ENCODE data around the gene PPFIA3.
"Not testable (repeated sequence)": the region's sequence is repeated elsewhere in the genome, so short reads cannot be mapped to it uniquely, and the experiment has no call there.

Gene PPFIA3

DNA sequence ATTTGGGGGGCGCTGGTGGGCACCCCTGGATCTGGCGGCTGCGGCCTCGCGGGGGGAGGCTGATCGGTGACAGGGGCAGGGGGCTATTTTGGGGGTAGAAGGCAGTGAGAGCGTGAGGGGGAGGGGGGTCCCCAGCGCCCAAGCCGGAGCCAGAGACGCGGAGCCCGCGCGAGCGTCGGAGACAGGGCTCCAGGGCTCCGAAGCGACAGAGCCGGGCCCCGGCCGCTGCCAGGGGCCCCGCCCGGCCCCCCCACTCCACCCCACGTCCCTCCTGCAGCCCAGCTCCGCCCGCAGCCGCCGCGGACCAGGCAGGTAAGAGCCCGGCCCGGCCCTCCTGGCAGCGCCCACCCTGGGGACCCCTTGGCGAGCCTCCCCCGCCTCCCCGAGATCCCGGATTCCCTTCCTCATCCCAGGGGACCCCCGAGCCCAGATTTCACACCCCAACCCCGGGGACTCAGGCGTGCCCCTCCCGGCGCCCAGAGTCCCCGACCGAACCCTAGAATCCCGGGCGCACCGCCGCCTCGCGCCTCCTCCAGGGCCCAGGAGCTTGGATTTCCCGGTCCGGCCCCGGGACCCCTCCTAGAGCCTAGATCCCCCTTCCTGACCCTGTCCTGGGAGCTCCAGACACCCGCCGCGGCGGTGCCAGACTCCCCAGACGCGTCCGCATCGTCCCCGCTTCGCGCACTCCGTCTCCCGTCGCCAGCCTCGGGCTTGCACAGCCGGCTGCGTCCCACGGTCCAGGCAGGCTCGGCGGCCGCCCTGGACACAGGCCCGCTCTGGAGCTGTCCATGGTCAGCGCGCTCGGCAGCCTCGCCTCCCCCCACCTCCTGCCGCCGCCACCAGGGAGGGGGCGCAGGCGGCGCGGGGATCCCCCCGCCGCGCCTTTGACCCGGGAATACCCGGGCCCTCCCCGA lies at the start of gene PPFIA3:
Gene PPFIA3, plus strand, starts transcription at position 134 of the 914 bp plus-strand sequence. CDS start 8,330 bp downstream, outside the sequence.
- in situ Hi-C loops (cut with MboI; ENCODE audit: low sequenced_read_pairs) = no loop called here

DNA sequence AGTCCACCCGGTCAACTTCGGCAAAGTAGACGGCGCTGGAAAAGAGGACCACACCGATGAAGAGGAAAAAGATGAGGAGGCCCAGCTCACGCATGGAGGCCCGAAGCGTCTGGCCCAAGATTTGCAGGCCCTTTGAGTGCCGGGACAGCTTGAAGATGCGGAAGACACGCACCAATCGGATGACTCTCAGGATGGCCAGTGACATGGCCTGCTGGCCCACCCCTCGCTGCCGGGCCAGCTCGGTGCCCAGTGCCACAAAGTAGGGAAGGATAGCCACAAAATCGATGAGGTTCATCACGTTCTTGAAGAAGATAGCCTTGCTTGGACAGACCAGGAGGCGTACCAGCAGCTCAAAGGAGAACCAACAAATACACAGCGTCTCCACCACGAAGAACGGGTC lies 48.9 kb upstream of the PPFIA3 start:
- in situ Hi-C loops (cut with MboI; ENCODE audit: low sequenced_read_pairs) = no loop called here

DNA sequence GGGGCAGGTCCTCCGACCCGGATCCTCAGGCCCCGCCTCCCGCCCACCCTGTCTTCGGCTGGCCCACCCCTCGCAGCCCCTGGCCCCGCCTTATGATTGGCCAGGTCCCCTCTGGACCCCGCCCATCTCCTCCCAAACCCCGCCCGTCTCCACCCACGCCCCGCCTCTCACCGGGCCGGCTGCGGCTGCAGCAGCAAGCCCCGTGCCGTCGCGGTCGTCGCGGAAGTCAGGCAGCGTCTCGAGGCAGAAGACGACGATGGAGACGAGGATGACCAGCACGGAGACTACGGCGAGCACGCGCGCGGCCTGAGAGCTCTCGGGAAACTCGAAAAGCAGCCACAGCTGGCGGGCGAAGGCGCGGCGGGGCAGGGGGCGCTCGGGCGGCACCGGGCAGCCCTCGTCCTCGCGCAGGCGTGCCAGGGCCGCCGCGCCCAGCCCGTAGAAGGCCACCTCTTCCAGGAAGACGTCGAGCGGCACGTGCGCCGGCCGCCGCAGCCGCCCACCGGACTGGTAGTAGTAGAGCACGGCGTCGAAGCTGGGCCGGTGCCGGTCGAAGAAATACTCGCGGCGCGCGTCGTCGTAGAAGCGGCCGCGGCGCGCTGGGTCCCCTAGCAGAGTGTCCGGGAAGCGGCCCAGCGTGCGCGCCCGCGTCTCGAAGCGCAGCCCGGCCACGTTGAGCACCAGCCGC lies 47.3 kb upstream of the PPFIA3 start:
- in situ Hi-C loops (cut with MboI; ENCODE audit: low sequenced_read_pairs) = no loop called here

DNA sequence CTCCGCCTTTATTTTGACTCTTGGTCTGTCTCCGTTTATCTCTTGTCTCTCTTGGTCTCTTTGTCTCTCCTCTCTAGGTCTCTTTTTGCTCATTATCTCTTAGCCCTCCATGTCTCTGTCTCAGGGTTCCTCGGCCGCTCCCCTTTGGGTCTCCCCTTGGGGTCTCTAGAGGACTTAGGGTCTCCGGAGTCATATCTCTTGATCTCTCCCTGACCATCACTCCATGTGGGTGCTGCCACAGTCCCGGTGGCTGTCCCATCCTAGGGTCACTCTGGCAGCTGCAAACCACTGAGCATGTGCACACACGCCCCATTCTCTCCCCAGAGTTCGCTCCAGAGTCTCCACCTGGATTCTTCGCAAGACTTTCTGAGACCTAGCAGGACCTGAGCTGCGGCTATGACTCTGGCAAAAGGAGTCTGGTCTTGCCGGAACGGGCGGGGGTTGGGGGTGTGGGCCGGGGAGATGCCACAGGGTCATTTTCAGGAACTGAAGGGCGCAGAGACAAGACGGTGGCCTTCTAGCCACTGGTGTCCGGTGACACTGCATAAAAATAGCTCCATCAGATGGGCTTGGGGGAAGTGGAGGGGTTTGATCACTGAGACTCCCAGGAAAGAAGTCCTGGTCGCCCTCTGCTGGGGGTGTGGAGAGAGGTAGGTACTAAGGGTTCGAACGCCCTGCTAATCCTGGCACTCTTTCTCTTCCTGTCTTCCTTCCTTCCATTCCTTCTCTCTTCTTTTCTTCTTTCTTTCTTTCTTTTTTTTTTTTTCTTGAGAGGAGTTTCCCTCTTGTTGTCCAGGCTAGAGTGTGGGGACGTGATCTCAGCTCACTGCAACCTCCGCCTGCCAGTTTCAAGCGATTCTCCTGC lies 45.6 kb upstream of the PPFIA3 start:
- in situ Hi-C loops (cut with MboI; ENCODE audit: low sequenced_read_pairs) = no loop called here

DNA sequence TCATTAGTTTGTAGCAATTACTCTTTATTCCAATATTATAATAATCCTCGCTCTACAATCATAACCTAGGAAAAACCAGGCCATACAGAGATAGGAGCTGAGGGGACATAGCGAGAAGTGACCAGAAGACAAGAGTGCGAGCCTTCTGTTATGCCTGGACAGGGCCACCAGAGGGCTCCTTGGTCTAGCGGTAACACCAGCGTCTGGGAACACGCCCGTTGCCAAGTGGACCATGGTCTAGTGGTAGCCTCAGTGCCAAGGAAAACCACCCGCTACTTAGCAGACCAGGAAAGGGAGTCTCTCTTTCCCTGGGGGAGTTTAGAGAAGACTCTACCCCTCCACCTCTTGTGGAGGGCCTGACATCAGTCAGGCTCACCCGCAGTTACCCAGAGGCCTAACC lies 44.5 kb upstream of the PPFIA3 start:
- in situ Hi-C loops (cut with MboI; ENCODE audit: low sequenced_read_pairs) = not testable (repeated sequence)

DNA sequence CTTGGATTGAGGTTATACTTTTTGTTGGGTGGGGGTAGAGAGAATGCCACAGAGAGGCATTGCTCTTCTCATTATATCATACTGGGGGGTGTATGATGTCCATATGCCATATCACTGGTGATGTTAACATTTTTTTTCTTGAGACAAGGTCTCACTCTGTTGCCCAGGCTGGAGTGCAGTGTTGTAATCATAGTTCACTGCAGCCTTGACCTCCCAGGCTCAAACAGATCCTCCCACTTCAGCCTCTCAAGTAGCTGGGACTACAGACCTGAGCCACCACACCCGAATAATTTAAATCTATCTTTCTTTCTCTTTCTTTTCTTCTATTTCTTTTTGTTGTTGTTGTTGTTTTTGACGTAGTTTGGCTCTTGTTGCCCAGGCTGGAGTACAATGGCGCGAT lies 39.0 kb upstream of the PPFIA3 start:
- in situ Hi-C loops (cut with MboI; ENCODE audit: low sequenced_read_pairs) = no loop called here

DNA sequence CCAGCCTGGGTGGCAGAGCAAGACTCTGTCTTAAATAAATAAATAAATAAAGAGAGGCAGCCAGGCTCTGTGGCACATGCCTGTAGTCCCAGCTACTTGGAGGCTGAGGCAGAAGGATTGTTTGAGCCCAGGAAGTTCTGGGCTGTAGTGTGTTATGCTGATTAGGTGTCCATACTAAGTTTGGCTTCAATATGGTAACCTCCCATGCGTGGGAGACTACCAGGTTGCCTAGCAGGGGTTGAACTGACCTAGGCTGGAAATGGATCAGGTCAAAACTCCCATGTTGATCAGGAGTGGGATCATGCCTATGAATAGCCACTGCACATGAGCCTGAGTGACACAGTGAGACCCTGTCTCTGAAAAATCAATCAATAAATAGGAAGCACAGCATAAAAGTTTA lies 38.1 kb upstream of the PPFIA3 start:
- in situ Hi-C loops (cut with MboI; ENCODE audit: low sequenced_read_pairs) = no loop called here

DNA sequence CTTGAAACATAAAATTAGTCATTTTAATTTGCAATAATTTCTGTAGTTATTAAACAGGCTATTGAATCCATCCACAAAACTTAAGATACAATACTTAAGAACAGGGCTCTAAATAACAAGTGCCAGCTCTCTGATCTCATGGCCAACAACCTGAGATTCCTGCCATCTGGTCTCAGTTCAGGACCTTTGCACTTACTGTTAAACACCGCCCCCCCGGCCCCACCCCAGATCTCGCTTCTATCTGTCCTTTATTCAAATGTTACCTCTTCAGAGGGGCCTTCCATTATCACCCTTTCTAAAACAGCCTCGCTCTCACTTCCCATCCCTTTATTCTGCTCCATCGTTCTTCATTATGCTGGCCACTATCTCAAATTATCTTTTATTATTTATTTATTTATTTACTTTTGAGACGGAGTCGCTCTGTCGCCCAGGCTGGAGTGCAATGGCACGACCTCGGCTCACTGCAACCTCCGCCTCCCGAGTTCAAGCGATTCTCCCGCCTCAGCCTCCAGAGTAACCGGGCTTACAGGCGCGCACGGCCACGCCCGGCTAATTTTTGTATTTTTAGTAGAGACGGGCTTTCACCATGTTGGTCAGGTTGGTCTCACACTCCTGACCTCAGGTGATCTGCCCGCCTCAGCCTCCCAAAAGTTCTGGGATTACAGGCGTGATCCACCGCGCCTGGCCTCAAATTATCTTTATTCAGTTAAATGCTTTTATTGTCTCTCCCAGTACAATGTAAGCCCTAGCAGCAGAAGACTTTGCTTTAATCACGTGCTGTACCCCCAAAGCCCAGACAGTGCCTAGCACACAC lies 34.9 kb upstream of the PPFIA3 start:
- in situ Hi-C loops (cut with MboI; ENCODE audit: low sequenced_read_pairs) = no loop called here

DNA sequence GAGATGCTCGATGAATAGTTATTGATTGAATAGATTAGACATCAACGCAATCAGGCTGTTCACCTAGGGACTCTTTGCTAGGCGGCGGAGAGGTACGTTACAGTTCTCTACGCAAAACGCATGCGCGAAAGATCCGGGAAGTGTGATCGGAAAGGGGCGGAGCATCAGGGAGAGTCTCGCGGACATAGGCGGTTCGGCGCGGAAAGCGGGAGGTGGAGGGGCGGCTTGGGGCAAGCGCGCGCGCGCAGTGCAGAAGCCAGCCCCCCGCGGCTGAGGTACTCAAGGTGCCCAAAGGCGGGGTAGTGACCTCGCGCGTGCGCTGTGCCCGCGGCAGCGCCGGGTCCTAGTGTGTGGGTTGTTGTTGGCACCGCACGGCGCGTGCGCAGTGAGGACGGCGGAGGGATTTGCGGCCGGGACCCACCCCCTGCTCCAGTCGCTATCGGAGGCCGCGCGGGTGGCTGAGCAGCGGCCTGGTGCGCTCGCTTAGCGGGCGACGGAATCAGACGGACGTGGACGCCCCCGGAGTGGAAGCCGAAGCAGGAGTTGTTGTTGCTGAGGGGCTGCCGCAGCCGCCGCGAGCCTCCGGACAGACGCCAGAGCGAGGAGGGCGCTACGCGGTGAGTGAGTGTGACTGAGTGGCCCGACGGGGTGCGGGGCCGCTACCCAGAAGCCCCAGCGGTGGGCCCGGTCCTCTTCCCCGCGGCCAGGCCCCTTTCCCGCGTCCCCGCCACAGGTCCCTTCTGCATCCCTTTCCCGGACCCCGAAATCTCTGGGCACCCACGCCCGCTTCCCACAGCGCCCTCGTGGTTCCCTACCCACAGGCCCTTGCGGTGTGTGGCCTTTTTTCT lies 34.1 kb upstream of the PPFIA3 start, which contains the start of gene SNRNP70:
Gene SNRNP70, plus strand, starts transcription at position 432 of the 848 bp plus-strand sequence. CDS start 964 bp downstream, outside the sequence.
- in situ Hi-C loops (cut with MboI; ENCODE audit: low sequenced_read_pairs) = no loop called here

DNA sequence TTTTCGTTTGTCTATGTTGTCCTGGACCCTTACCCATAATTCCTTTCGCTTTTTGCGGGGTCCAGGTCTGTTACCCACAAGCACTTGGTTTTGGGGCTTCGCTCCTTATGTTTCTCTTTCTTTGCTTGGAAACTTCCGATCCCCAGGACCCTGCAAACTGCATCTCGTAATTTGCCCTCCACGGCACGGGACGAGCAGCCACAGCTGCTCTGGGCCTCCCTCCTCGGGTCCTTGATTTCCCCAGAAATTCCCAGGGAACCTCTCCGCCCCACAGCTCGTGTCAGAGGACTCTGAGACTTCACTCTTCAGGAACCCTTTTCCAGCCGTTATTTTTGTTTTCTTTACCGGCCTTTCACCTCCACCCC lies 33.5 kb upstream of the PPFIA3 start:
- in situ Hi-C loops (cut with MboI; ENCODE audit: low sequenced_read_pairs) = no loop called here

DNA sequence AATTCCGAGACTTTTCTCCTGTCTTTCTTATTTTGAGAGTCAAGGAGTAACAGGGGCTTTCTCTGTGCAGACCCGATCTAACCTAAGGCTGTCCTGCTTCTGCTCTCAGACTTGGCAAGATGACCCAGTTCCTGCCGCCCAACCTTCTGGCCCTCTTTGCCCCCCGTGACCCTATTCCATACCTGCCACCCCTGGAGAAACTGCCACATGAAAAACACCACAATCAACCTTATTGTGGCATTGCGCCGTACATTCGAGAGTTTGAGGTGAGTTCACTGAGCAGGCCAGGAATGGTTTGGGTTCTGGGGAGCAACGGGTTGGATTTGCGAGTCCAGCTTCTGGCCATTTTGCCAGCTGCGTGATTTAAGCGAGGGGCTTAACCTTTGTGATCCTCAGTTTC lies 33.0 kb upstream of the PPFIA3 start:
- in situ Hi-C loops (cut with MboI; ENCODE audit: low sequenced_read_pairs) = no loop called here

DNA sequence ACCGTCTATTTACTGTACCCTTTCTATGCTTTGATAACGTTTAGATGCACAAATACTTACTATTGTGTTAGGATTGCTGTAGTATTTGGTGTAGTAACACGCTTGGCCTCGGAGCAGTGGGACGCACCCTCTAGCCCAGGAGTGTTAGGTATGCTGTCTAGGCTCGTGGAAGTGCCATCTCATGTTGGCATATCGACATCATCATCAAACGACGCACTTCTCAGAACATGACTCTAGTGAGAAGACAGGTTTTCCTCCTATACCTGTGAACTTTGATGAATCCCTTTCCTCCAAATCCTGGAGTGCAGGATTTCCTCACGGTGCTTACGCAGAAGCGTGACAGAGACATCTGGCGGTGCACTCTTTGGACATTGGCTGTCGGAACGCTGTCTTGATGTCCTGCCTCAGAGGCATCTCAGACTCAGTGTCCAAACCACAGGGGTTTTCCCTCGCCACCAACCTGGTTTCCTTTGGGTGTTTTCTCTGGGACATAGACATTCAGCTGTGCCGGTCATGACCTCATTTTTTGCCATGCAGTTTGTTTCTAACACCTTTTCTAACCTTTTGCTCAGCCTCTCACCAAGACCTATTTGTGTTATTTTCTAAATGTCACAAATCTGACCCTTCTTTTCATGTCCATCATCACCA lies 27.8 kb upstream of the PPFIA3 start:
- in situ Hi-C loops (cut with MboI; ENCODE audit: low sequenced_read_pairs) = no loop called here

DNA sequence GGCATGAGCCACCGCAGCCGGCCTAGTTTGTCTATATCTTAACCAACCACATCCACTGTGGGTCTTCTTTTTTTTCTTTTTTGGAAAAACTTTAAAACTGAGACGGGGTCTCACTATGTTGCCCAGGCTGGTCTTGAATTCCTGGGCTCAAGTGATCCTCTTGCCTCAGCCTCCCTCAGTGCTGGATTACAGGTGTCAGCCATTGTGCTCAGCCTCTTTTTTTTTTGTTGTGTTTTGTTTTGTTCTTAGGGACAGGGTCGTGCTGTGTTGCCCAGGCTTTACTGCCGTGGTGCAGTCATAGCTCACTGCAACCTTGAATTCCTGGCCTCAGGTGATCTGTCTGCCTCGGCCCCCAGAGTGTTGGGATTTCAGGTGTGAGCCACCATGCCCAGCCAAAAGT lies 26.7 kb upstream of the PPFIA3 start:
- in situ Hi-C loops (cut with MboI; ENCODE audit: low sequenced_read_pairs) = no loop called here

DNA sequence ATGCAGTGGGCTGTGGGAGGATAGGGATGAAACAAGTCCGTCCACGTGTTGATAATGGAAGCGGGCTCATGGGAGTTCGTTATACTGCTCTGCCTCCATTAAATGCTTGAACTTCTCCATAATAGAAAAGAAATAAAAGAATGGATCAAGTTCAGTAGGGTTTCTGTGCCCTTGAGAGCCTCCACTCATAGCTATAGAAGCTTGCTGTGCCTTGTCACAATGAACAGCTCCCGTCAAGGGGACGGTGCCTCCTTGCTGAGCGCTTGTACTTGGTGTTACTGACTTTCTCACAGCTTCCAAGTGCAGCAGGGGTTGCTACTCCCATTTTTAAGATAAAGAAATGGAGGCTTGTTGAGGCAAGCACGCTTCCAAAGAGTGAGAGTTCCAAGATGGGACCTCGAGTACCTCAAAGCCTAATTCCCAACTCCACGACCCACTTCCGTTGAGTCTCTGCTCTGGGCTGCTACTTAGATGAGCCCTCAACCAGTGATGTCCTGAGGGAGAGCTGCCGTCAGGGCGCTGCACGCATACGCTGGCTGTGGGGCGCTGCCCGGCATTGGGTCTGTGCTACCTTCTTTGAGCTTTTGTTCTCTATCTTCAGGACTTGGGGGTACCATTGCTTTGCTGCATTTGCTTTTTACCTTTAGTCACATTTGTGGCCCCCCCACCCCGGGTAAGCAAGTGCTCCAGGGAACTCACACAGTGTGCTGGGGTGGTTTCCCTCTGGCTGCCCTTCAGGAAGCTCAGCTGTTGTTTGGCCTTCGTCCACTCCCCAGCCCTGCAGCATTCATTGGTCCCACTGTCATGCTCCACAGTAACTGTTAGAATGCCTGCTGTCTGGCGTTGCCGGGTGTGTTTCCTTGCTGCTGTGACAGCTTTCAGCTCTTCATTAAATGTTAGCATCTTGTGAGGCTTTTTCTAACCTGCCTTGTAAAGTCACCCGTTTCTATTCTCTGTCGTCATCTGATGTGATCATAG lies 24.6 kb upstream of the PPFIA3 start:
- in situ Hi-C loops (cut with MboI; ENCODE audit: low sequenced_read_pairs) = no loop called here

DNA sequence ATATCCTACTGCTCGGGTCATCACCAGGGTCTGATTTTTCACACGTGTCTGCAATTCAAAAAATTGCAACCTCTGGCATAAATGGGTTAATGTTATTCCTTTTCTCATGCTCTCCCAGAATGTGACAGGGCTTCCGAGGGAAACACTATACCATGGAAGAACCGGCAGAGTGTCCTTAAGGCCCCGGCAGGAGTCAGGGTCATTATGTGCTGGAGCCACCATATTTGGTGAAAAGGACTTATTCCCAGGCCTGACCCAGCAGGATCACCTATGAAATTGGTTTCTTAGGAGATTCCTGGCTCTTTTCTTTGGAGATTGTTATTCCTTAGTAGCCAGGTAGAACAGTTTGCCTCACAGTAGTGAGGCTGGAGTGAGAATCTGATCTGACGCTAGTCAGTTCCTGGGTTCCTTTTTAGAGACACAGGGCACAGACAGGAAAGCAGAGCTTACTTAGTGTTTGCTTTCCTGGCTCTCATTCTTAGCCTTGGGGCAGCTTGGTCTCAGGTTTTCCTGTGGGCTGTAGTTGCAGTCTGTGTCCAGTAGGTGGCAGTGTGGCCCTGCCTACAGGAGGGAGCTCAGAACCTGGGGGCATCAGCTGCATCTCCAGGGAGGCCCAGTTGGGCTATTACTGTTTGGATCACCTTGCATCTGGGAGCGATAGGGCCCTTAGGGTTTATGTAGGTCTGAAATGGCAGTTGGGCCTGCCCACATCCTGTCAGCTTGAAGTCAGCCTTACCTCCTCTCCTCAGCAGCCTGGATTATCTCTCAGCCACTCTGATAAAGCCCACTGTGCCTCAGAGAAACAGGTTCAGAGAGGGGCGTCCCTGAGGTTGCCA lies 21.7 kb upstream of the PPFIA3 start:
- in situ Hi-C loops (cut with MboI; ENCODE audit: low sequenced_read_pairs) = no loop called here

DNA sequence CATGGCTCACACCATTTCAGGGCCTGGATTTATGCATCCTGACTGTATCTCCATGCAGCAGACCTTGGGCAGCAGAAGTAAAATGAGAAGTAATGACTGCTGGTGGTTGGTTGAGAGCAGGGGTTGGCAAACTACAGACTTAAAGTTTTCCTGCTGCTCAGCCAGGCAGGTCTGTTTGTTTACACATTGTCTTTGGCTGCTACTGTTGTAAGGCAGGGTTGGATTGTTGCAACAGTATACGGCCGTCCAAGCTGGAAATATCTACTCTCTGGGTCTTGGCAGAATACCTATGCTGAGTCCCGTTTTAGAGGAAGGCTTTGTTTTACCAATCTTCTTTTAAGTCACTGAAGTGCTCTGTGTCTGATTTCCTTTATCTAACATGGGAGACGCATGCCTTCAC lies 20.5 kb upstream of the PPFIA3 start:
- in situ Hi-C loops (cut with MboI; ENCODE audit: low sequenced_read_pairs) = no loop called here

DNA sequence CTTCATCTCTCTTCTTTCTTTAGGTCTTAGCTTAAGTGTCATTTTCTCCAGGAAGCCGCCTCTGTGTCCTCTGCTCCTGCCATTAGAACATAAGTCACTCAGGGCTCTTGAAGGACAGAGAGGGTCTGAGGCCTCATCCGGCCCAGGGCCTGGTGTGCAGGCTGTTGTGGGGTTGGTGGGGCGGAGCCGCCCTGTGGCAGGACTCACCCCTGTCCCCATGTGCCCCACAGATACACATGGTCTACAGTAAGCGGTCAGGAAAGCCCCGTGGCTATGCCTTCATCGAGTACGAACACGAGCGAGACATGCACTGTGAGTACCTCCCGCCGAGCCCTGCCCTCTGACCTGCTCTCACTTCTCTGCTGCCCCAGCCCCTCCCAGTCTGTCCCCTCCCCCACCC lies 18.2 kb upstream of the PPFIA3 start:
- in situ Hi-C loops (cut with MboI; ENCODE audit: low sequenced_read_pairs) = no loop called here

Measured in hTERT RPE-1 (cell line).